H1 (cell line): Measurements from ENCODE around the gene KAT2A. TPM values are rescaled to one million over a fixed set of nuclear protein-coding genes. Genes with fewer than 3 reads are reported as not detected.

Experiments used
- CBX5 ChIP-seq: fragments of 300-800, 300-1000 bp; sonication (generic); IDR thresholded peaks from 2 replicates; pipeline ENCODE4 v1.7.1; 2016; ENCODE audit warnings: antibody characterized with exemption, low read length, low read depth
- RNF2 ChIP-seq: fragments of 200-900, 300-1000 bp; sonication (generic); IDR thresholded peaks from 2 replicates; pipeline ENCODE4 v1.7.1; 2016; ENCODE audit warnings: borderline replicate concordance, low read depth, mild to moderate bottlenecking, antibody characterized with exemption, low read length; ENCODE audit not compliant: poor library complexity, severe bottlenecking; ENCODE audit errors: missing control alignments
- polyA plus RNA-seq, 7 experiments: library from polyadenylated mRNA; depleted of rRNA in 3 of 7; stranded (reverse) in 5 of 7; unstranded in 2 of 7; fragments of >200 nt in 5 of 7; fragments of 200-250 nt in 2 of 7; gene quantifications; 1 replicate in 5 of 7; 2 replicates in 1 of 7; 4 replicates in 1 of 7; pipeline versions ENCODE4 v1.2.1 to v1.2.3, GENCODE V29; 2011 to 2013; ENCODE audit warnings: missing spikeins in 2 of 7, mixed read lengths in 2 of 7
- total RNA-seq: library from RNA; stranded (reverse); fragmentation: NEBNext Ultra II Directional; extraction: Animal tissue kit (Norgen Biotek cat#: 25700); gene quantifications from 2 replicates; pipeline ENCODE4 v1.2.1, GENCODE V29; 2021
- TF ChIP-seq, protein P1 (sequence below): IDR thresholded peaks from 2 replicates; pipeline ENCODE4 v1.6.1; 2012; ENCODE audit warnings: low read length, inconsistent platforms

Gene KAT2A
- total and polyA plus RNA-seq, 2 of the 8 experiments (the other 6 are each of a cell fraction or from before 2014, with no cell fraction given): 34.2 to 40.1 TPM

DNA sequence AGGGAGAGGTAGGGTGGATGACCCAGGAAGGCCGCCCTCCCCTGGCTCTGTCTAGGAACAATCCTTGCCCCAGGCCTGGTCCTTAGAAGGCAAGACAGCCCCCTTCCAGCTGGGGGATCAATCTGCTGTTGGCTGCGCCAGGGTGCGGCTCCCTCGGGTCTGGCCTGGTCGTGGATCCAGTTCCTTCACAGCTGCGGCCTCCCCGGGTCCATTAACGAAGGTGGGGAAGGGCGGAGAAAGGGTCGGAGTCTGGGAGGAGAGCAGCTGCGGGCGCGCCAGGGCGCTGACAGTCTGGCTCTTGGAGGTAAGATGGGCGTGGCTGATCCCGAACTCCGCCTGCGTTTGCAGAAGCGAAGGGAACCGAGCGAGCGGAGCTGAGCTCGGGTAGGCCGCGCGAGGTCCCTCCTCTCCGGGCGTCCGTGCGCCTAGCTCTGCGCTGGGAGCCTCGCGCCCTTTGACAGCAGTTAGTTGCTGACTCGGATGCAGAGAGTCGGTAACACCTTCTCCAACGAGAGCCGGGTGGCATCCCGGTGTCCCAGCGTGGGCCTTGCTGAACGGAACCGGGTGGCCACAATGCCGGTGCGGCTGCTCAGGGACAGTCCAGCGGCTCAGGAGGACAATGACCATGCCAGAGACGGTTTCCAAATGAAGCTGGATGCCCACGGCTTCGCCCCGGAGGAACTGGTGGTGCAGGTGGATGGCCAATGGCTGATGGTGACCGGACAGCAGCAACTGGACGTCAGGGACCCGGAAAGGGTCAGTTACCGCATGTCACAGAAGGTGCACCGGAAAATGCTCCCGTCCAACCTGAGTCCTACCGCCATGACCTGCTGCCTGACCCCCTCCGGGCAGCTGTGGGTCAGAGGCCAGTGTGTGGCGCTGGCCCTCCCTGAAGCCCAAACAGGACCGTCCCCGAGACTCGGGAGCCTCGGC is 1.5 kb upstream of the KAT2A start, which contains the start of gene HSPB9 (continued):
- TF ChIP-seq, protein P1, sequence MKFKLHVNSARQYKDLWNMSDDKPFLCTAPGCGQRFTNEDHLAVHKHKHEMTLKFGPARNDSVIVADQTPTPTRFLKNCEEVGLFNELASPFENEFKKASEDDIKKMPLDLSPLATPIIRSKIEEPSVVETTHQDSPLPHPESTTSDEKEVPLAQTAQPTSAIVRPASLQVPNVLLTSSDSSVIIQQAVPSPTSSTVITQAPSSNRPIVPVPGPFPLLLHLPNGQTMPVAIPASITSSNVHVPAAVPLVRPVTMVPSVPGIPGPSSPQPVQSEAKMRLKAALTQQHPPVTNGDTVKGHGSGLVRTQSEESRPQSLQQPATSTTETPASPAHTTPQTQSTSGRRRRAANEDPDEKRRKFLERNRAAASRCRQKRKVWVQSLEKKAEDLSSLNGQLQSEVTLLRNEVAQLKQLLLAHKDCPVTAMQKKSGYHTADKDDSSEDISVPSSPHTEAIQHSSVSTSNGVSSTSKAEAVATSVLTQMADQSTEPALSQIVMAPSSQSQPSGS: no peak
- TF ChIP-seq CBX5: no peak
- TF ChIP-seq RNF2: no peak
- TF ChIP-seq, all 59 proteins: peak for 6
